ENCODE measurements around the gene ANKRD29. TPM values are rescaled to one million over a fixed set of nuclear protein-coding genes. Genes with fewer than 3 reads are reported as not detected.

Gene ANKRD29
- total and polyA plus RNA-seq, 9 of the 15 experiments (the other 6 are each of a cell fraction or from before 2014, with no cell fraction given) = 0.36 TPM; not detected in 8

- DNase-seq (ENCODE audit: extremely low read depth in 1 of 4, low spot score in 3 of 4) (no peak), ATAC-seq (no peak), FAIRE-seq (no peak)
- intact Hi-C loops (cut with micrococcal nuclease) (no loop called here), in situ Hi-C loops (cut with MboI) (no loop called here)
- no peaks in the 10 kb centered on the region for H3K9me1 ChIP-seq (ENCODE audit: control insufficient read depth, insufficient read depth, low read length)
- no peaks in the 10 kb centered on the region for H3K9me3 ChIP-seq (replicated peaks; ENCODE audit: control insufficient read depth, insufficient read depth, low read depth, low read length)
- TF ChIP-seq CEBPG (CRISPR knock-in tag; IDR thresholded peaks at IDR 0.05) = no peak
- no peak for TF ChIP-seq CEBPG (tag; conservative IDR thresholded peaks at IDR 0.05 in 1 of 2, IDR thresholded peaks at IDR 0.05 in 1 of 2)
- no peak for TF ChIP-seq KDM2B (CRISPR knock-in tag; IDR thresholded peaks at IDR 0.05)
- no peak for TF ChIP-seq GATA2 (CRISPR knock-in tag; IDR thresholded peaks at IDR 0.05)
- no peak for TF ChIP-seq ZNF140 (CRISPR knock-in tag; IDR thresholded peaks at IDR 0.05)
- no peak for TF ChIP-seq RFX1 (IDR thresholded peaks at IDR 0.05)
- no peak for TF ChIP-seq ZNF695 (CRISPR knock-in tag; IDR thresholded peaks at IDR 0.05)
- TF ChIP-seq ZNF217 (CRISPR knock-in tag; IDR thresholded peaks at IDR 0.05) = no peak
- TF ChIP-seq ZFPM2 (CRISPR knock-in tag; IDR thresholded peaks at IDR 0.05) = no peak
- TF ChIP-seq ZNF239 (CRISPR knock-in tag; IDR thresholded peaks at IDR 0.05) = no peak
- TF ChIP-seq HNRNPL (IDR thresholded peaks at IDR 0.05; ENCODE audit: low read depth, low read length) = no peak
- no peak for TF ChIP-seq WHSC1 (IDR thresholded peaks at IDR 0.05; ENCODE audit: low read length)
- no peak for TF ChIP-seq E2F6 (IDR thresholded peaks at IDR 0.05; ENCODE audit: borderline replicate concordance in 1 of 2, extremely low read depth in 1 of 2, insufficient read depth in 1 of 2, insufficient read length in 1 of 2, low read depth in 1 of 2, low read length in 1 of 2, poor library complexity in 1 of 2, severe bottlenecking in 1 of 2)
- no peak for TF ChIP-seq NONO (IDR thresholded peaks at IDR 0.05; ENCODE audit: low read depth in 2 of 2, low read length in 1 of 2)
- no peak for TF ChIP-seq TCF7L2 (IDR thresholded peaks at IDR 0.05; ENCODE audit: low read depth, low read length)
- H3K9ac ChIP-seq (ENCODE audit: insufficient read depth in 1 of 2, low read depth in 2 of 2, low read length in 2 of 2) = no peak overlapping the region
- no peaks in the 10 kb centered on the region for H3K79me2 ChIP-seq (ENCODE audit: control insufficient read depth, insufficient read depth, low read length)
- H3K4me1 ChIP-seq (replicated peaks in 1 of 2; ENCODE audit: control insufficient read depth in 2 of 2, insufficient read depth in 2 of 2, low read length in 2 of 2) = no peaks in the 10 kb centered on the region
- ChIA-PET CTCF (ENCODE audit: low intra/inter-chr PET ratio) (no interaction called here), POLR2A (no interaction called here)
- BruUV-seq (replicated peaks) = no TSS peak
- peaks cover 5 to 7% of the 10 kb centered on the region in 2 experiments; a peak in 3 of 5 replicates for H3K27me3 ChIP-seq (ENCODE audit: control insufficient read depth in 2 of 2, insufficient read depth in 2 of 2, low read length in 2 of 2)
- no peak overlapping the region for H3K4me2 ChIP-seq (ENCODE audit: insufficient read depth, low read length)
- H3K4me3 ChIP-seq = no peak overlapping the region
- WGBS (ENCODE audit: insufficient coverage, low coverage, missing lambda C conversion rate) = 0% methylated on average over 1 of the region's 1 CpG
- H4K20me1 ChIP-seq (replicated peaks; ENCODE audit: control insufficient read depth, insufficient read depth, low read length) = no peaks in the 10 kb centered on the region
- no peaks in the 10 kb centered on the region for H3K36me3 ChIP-seq (ENCODE audit: control insufficient read depth, insufficient read depth, low read length)
- H2AFZ ChIP-seq (ENCODE audit: low read depth, low read length) = no peak overlapping the region
- no peak overlapping the region for H3K27ac ChIP-seq (ENCODE audit: extremely low read depth, low read depth, low read length)
Measured at GRCh38 chr18:23682472-23682871, 19.8 kb upstream of the ANKRD29 start.
